IMR-90 (cell line): Measurements from ENCODE around the gene CALHM1. TPM values are rescaled to one million over a fixed set of nuclear protein-coding genes. Genes with fewer than 3 reads are reported as not detected.

Experiments used
- ATAC-seq: fragments of 200-7000 bp; cut with Tn5 transposase; 2 replicates; pipeline ENCODE4 v1.9.1; 2020; ENCODE audit warnings: low read depth, mild to moderate bottlenecking, moderate library complexity
- BruUV-seq: library from RNA; stranded (reverse); fragments of 400-500 nt; replicated peaks from 2 replicates; lab custom pipeline; 2021; lab: Mats Ljungman, UMichigan
- CTCF ChIA-PET: fragments of 300-600 bp; formaldehyde crosslinking; extraction: SDS; loops from one replicate; lab custom pipeline; 2021; ENCODE audit warnings: antibody characterized with exemption; lab: Yijun Ruan, JAX
- POLR2A ChIA-PET: fragments of 300-600 bp; sonication (Branson Sonifier 250); formaldehyde crosslinking; loops from one replicate; lab custom pipeline; 2022; ENCODE audit warnings: antibody characterized with exemption; ENCODE audit not compliant: unreplicated experiment; lab: Charles Lee
- DNase-seq: peaks from one replicate; pipeline ENCODE4 v3.0.0; 2013
- H2AFZ ChIP-seq: replicated peaks from 2 replicates; pipeline ENCODE3; 2013; ENCODE audit warnings: low read length, mild to moderate bottlenecking; ENCODE audit not compliant: poor library complexity
- H2AK5ac ChIP-seq: 2 replicates; pipeline ENCODE4 v1.6.1; 2013; ENCODE audit warnings: low read depth, low read length, inconsistent platforms
- H2AK9ac ChIP-seq: replicated peaks from 2 replicates; pipeline ENCODE3; 2013; ENCODE audit warnings: mild to moderate bottlenecking, low read depth, low read length, moderate library complexity; ENCODE audit not compliant: poor library complexity
- H2BK120ac ChIP-seq: 2 replicates; pipeline ENCODE4 v1.6.1; 2013; ENCODE audit warnings: low read depth, low read length, inconsistent platforms
- H2BK15ac ChIP-seq: 3 replicates; pipeline ENCODE4 v1.6.1; 2013; ENCODE audit warnings: low read depth, low read length, inconsistent platforms
- H2BK20ac ChIP-seq: 2 replicates; pipeline ENCODE4 v1.6.1; 2013; ENCODE audit warnings: low read depth, mild to moderate bottlenecking, inconsistent platforms, low read length, moderate library complexity
- H2BK5ac ChIP-seq: 2 replicates; pipeline ENCODE4 v1.6.1; 2013; ENCODE audit warnings: mild to moderate bottlenecking, low read depth, low read length, inconsistent platforms; ENCODE audit not compliant: poor library complexity, severe bottlenecking
- H3K14ac ChIP-seq: replicated peaks from 2 replicates; pipeline ENCODE4 v1.6.1; 2013; ENCODE audit warnings: low read depth, low read length, inconsistent platforms
- H3K18ac ChIP-seq: 2 replicates; pipeline ENCODE4 v1.6.1; 2013; ENCODE audit warnings: low read depth, low read length, control low read depth
- H3K23ac ChIP-seq: 2 replicates; pipeline ENCODE4 v1.6.1; 2013; ENCODE audit warnings: low read depth, low read length, inconsistent platforms
- H3K27ac ChIP-seq: 2 replicates; pipeline ENCODE4 v1.5.1; 2013; ENCODE audit warnings: mild to moderate bottlenecking, control low read depth, low read length; ENCODE audit not compliant: insufficient read depth
- H3K27me3 ChIP-seq: 2 replicates; pipeline ENCODE4 v1.6.1; 2013; ENCODE audit warnings: low read length; ENCODE audit not compliant: control insufficient read depth, insufficient read depth
- H3K36me3 ChIP-seq: 2 replicates; pipeline ENCODE4 v1.6.1; 2013; ENCODE audit warnings: low read length, mixed read lengths; ENCODE audit not compliant: control insufficient read depth, insufficient read depth
- H3K4ac ChIP-seq: 2 replicates; pipeline ENCODE4 v1.6.1; 2013; ENCODE audit warnings: low read depth, low read length, inconsistent platforms
- H3K4me1 ChIP-seq: 2 replicates; pipeline ENCODE4 v1.6.1; 2013; ENCODE audit warnings: low read length, mixed read lengths; ENCODE audit not compliant: control insufficient read depth, insufficient read depth
- H3K4me2 ChIP-seq: 2 replicates; pipeline ENCODE4 v1.6.1; 2013; ENCODE audit warnings: low read depth, mild to moderate bottlenecking, control low read depth, low read length, moderate library complexity
- H3K4me3 ChIP-seq: 2 replicates; pipeline ENCODE4 v1.5.1; 2013; ENCODE audit warnings: low read depth, mild to moderate bottlenecking, control low read depth, low read length, moderate library complexity; ENCODE audit not compliant: insufficient read depth
- H3K56ac ChIP-seq: 2 replicates; pipeline ENCODE4 v1.6.1; 2013; ENCODE audit warnings: low read length, inconsistent platforms; ENCODE audit not compliant: insufficient read depth; ENCODE audit errors: extremely low read depth
- H3K79me1 ChIP-seq, 2 experiments: 2 replicates each; pipeline ENCODE4 v1.6.1; 2013; ENCODE audit warnings: low read length in 2 of 2, inconsistent platforms in 1 of 2, low read depth in 1 of 2
- H3K9ac ChIP-seq: 2 replicates; pipeline ENCODE4 v1.6.1; 2013; ENCODE audit warnings: low read depth, low read length, control low read depth
- H3K9me1 ChIP-seq: 2 replicates; pipeline ENCODE4 v1.6.1; 2013; ENCODE audit warnings: low read length, inconsistent platforms; ENCODE audit not compliant: insufficient read depth
- H3K9me3 ChIP-seq: 2 replicates; pipeline ENCODE4 v1.6.1; 2013; ENCODE audit warnings: low read length; ENCODE audit not compliant: control insufficient read depth, insufficient read depth
- H4K20me1 ChIP-seq: 2 replicates; pipeline ENCODE4 v1.6.1; 2013; ENCODE audit warnings: low read length, inconsistent platforms; ENCODE audit not compliant: insufficient read depth
- H4K5ac ChIP-seq: 2 replicates; pipeline ENCODE4 v1.6.1; 2013; ENCODE audit warnings: mild to moderate bottlenecking, low read depth, low read length, control low read depth
- H4K8ac ChIP-seq, 2 experiments: 2 replicates each; pipeline ENCODE4 v1.6.1; 2013; ENCODE audit warnings: low read depth in 2 of 2, low read length in 2 of 2, control low read depth in 1 of 2, inconsistent platforms in 1 of 2
- H4K91ac ChIP-seq: 2 replicates; pipeline ENCODE4 v1.6.1; 2013; ENCODE audit warnings: low read depth, low read length, inconsistent platforms; ENCODE audit not compliant: insufficient read depth
- BHLHE40 ChIP-seq: fragments of 150-350 bp; IDR thresholded peaks from 2 replicates; pipeline ENCODE4 v1.6.1; 2016; ENCODE audit warnings: mild to moderate bottlenecking, low read depth, low read length
- CEBPB ChIP-seq: IDR thresholded peaks from 2 replicates; pipeline ENCODE4 v1.6.1; 2012; ENCODE audit warnings: low read depth, low read length, improper control_type of control experiment
- CHD1 ChIP-seq: IDR thresholded peaks from 2 replicates; pipeline ENCODE4 v1.6.1; 2012; ENCODE audit warnings: low read depth, low read length, improper control_type of control experiment
- CTCF ChIP-seq: conservative IDR thresholded peaks from 2 replicates; pipeline ENCODE4 v1.5.1; 2012; ENCODE audit warnings: mild to moderate bottlenecking, low read depth, low read length, improper control_type of control experiment
- ELK1 ChIP-seq: fragments of 150-350 bp; IDR thresholded peaks from 2 replicates; pipeline ENCODE4 v1.6.1; 2016; ENCODE audit warnings: low read depth, mild to moderate bottlenecking, low read length, moderate library complexity, borderline replicate concordance
- FOS ChIP-seq: fragments of 150-350 bp; IDR thresholded peaks from 2 replicates; pipeline ENCODE4 v1.6.1; 2016; ENCODE audit warnings: low read depth, low read length
- MAFK ChIP-seq: IDR thresholded peaks from 2 replicates; pipeline ENCODE4 v1.6.1; 2012; ENCODE audit warnings: low read depth, low read length, improper control_type of control experiment
- MXI1 ChIP-seq: IDR thresholded peaks from 2 replicates; pipeline ENCODE4 v1.6.1; 2012; ENCODE audit warnings: low read depth, mild to moderate bottlenecking, low read length, moderate library complexity, borderline replicate concordance
- NFE2L2 ChIP-seq: fragments of 150-350 bp; IDR thresholded peaks from 2 replicates; pipeline ENCODE4 v1.6.1; 2016; ENCODE audit warnings: low read depth, mild to moderate bottlenecking, low read length
- POLR2A ChIP-seq: IDR thresholded peaks from 2 replicates; pipeline ENCODE4 v1.6.1; 2012; ENCODE audit warnings: mild to moderate bottlenecking, low read depth, low read length
- RAD21 ChIP-seq: IDR thresholded peaks from 2 replicates; pipeline ENCODE4 v1.6.1; 2012; ENCODE audit warnings: low read length, improper control_type of control experiment
- RCOR1 ChIP-seq: IDR thresholded peaks from 2 replicates; pipeline ENCODE4 v1.6.1; 2012; ENCODE audit warnings: mild to moderate bottlenecking, low read length, improper control_type of control experiment; ENCODE audit not compliant: insufficient replicate concordance
- RFX5 ChIP-seq: IDR thresholded peaks from 2 replicates; pipeline ENCODE4 v1.8.0; 2012; ENCODE audit warnings: low read depth, mild to moderate bottlenecking, low read length, moderate library complexity
- SMC3 ChIP-seq: fragments of 150-350 bp; IDR thresholded peaks from 2 replicates; pipeline ENCODE4 v1.6.1; 2016; ENCODE audit warnings: low read depth, mild to moderate bottlenecking, antibody characterized with exemption, low read length, moderate library complexity
- USF2 ChIP-seq: fragments of 150-350 bp; IDR thresholded peaks from 2 replicates; pipeline ENCODE4 v1.6.1; 2017; ENCODE audit warnings: mild to moderate bottlenecking, antibody characterized with exemption, low read length, low read depth
- WGBS, 2 experiments: methylation state at CpG; one replicate each; pipeline versions ENCODE4 v1.1.5 to v1.1.7; 2013; ENCODE audit warnings: missing lambda C conversion rate in 2 of 2; ENCODE audit not compliant: insufficient read length in 1 of 2; ENCODE audit errors: extremely low coverage in 2 of 2; 5-methylcytosine and 5-hydroxymethylcytosine counted together
- dilution Hi-C: fragments of 300-500 bp; cut with HindIII; formaldehyde crosslinking; loops from one replicate; pipeline ENCODE4 v1.14.3; 2018; ENCODE audit warnings: low sequenced_read_pairs; ENCODE audit not compliant: unreplicated experiment
- in situ Hi-C: fragments of 300-500 bp; cut with MboI; formaldehyde crosslinking; loops from 3 replicates; pipeline ENCODE4 v1.14.3; 2019; ENCODE audit warnings: low sequenced_read_pairs, inconsistent platforms, mixed read lengths
- intact Hi-C: fragments of 100-400 bp; cut with micrococcal nuclease; formaldehyde crosslinking; loops from 2 replicates; pipeline ENCODE4 v1.10.0; 2022
- polyA plus RNA-seq, 3 experiments: library from polyadenylated mRNA; depleted of rRNA; stranded (reverse); fragments of >200 nt; gene quantifications; 2 replicates each; pipeline ENCODE4 v1.2.3, GENCODE V29; 2012; ENCODE audit warnings: low replicate concordance in 1 of 3
- total RNA-seq: library from RNA; depleted of rRNA; stranded (reverse); fragments of >200 nt; gene quantifications from 2 replicates; pipeline ENCODE4 v1.2.3, GENCODE V29; 2012

Gene CALHM1
- total and polyA plus RNA-seq, 2 of the 4 experiments (the other 2 are of a cell fraction) = not detected

GRCh38 chr10:103476046-103476768 is 17.5 kb upstream of the CALHM1 start:
- Histone ChIP-seq H3K27me3 (peaks cover 31% of the 10 kb centered on the region), H3K23ac (no peak overlapping the region), H4K8ac (no peak overlapping the region), H3K4me3 (no peak overlapping the region), H3K4ac (no peak overlapping the region), H3K79me1 (no peaks in the 10 kb centered on the region), H4K5ac (no peak overlapping the region), H4K91ac (no peak overlapping the region), H4K20me1 (no peaks in the 10 kb centered on the region), H3K56ac (no peak overlapping the region), H3K14ac (no peak overlapping the region), H2BK20ac (no peak overlapping the region), H2BK120ac (no peak overlapping the region), H3K4me1 (peaks cover 3% of the 10 kb centered on the region), H3K27ac (no peak overlapping the region), H2AK5ac (no peak overlapping the region), H3K36me3 (no peaks in the 10 kb centered on the region), H3K4me2 (no peak overlapping the region), H3K9me3 (no peaks in the 10 kb centered on the region), H2BK5ac (no peak overlapping the region), H3K9me1 (peaks cover 4% of the 10 kb centered on the region; the same call in 1 of the 2 replicates), H3K9ac (no peak overlapping the region), H2BK15ac (no peak overlapping the region), H2AK9ac (peak overlapping the region; percentile 35), H3K18ac (no peak overlapping the region), H2AFZ (peak overlapping the region; percentile 2)
- WGBS, 2 experiments = 20% methylated on average over 5 of the region's 11 CpGs; no CpG with 5 or more reads in 1 of the 2 experiments
- intact Hi-C loops = no loop called here
- CTCF ChIA-PET = no interaction called here
- ATAC-seq (no peak), DNase-seq (no peak)
- dilution Hi-C loops = no loop called here
- in situ Hi-C loops = no loop called here
- TF ChIP-seq RAD21 (no peak), NFE2L2 (no peak), USF2 (no peak), CEBPB (no peak), MXI1 (no peak), CTCF (no peak; the same call in 1 of the 2 replicates), RCOR1 (no peak), POLR2A (no peak), BHLHE40 (no peak), FOS (no peak), SMC3 (no peak), RFX5 (no peak), MAFK (no peak), ELK1 (no peak), CHD1 (no peak)
- BruUV-seq = no TSS peak
- POLR2A ChIA-PET = no interaction called here
